HG02571 (cell line): ENCODE measurements around the gene CCS.
A peak's percentile ranks its signal among the peaks of the same experiment; 100 is the strongest.
"Not testable (repeated sequence)": the region's sequence is repeated elsewhere in the genome, so short reads cannot be mapped to it uniquely, and the experiment has no call there.

Experiments
- ATAC-seq: cut with Tn5 transposase; IDR thresholded peaks from one replicate; pipeline ENCODE4 v1.9.1; 2021; ENCODE audit warnings: mild to moderate bottlenecking, moderate library complexity; ENCODE audit not compliant: unreplicated experiment

CCS gene

DNA sequence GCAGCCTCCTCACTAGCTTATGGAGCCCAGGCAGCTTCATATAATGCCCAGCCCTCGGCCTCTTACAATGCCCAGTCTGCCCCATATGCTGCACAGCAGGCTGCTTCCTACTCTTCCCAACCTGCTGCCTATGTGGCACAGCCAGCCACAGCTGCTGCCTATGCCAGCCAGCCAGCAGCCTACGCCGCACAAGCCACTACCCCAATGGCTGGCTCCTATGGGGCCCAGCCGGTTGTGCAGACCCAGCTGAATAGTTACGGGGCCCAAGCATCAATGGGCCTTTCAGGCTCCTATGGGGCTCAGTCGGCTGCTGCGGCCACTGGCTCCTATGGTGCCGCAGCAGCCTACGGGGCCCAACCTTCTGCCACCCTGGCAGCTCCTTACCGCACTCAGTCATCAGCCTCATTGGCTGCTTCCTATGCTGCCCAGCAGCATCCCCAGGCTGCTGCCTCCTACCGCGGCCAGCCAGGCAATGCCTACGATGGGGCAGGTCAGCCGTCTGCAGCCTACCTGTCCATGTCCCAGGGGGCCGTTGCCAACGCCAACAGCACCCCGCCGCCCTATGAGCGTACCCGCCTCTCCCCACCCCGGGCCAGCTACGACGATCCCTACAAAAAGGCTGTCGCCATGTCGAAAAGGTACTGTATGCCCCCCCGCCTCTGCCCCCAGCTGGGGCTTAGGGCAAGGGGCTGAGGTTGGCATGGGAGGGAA is 32.2 kb downstream of the CCS start:
- ATAC-seq = no peak

DNA sequence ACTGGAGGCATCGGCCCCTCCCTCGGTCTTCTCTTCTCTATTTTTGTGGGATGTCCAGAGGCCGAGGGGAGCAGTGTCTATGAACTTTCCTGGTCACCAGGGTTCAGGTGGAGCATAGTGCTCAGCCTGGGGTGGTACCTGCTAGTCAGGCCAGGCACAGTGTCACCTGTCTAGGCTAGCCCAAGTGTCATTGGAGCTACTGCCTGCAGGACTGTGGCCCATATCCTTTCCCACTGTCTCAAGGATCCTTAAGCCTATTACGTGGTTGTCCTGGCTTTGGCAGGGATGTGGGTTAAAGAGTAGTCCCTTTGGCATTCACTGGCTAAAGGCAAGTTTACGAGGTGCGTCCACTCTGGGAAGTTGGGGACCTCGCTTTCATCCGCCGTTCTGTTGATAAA is 32.8 kb downstream of the CCS start:
- no peak for ATAC-seq

DNA sequence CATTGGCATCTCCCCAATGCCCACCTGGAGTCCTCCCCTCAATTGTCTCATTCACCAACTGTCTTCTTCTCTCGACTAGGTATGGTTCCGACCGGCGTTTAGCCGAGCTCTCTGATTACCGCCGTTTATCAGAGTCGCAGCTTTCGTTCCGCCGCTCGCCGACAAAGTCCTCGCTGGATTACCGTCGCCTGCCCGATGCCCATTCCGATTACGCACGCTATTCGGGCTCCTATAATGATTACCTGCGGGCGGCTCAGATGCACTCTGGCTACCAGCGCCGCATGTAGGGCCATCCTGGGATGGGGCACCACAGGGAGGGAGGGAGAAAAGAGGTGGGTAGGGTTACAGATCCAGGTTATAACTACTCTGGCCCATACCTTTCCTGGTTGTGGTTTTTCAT is 33.4 kb downstream of the CCS start:
- no peak for ATAC-seq

DNA sequence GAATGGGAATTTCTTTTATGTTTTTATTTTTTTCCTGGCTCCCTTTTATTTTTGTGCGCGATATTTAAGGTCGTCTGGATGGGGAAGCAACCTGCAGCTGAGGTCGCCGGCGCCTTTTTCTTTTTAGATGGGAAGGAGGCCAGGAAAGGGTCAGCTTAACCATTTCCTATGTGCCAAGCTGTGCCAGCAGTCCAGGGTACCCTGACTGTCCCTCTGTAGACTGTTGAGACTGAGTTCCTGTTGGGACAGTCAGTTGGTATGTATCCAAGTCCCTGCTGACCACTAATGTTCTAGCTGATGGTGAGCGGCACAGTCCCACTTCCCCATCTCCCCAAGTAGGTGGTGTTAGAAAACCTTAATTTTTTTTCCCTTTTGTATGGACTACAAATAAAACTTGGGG is 33.9 kb downstream of the CCS start:
- no peak for ATAC-seq

DNA sequence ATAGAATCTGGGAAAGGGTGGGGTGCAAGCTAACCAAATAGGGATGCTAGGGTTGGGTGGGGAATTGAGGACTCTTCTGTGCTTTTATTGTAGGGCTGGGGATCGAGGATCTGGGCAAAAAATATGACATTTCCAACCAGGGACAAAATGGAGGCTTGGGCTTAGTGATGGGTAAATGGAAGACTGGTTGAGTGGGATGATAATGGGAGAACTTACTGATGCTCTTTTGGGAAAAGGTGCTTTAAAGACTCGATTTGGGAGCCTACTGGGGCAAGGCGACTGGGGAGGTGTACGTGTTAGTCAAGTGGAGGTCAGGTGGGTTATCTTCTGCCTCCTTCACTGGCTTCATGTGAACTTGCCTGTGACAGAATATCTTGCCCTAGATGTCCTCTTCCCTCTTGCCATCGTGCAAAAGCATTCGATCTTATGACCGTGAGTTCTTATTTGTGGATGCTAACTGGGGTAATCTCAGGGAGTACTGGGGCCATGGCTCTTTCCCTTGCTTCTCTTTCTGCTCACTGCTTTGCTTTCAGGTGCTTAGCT is 35.1 kb downstream of the CCS start:
- no peak for ATAC-seq

DNA sequence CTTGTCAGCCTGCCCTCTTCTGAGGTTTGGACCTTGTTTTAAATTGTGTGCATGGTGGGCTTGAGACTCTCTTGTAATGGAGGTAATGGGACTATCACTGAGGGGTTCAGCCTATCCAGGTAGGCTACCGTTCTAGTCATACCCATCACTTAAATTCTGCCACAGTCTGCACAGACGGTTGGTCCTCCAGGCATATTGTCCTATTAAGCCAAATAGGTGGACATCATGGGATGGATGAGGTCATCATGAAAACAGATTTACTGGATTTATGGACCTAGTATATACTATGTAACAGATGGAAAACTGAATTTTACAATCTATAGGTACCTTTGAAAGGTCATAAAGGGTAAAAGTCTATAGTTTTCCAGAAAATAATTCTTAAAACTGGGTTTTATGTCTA is 36.4 kb downstream of the CCS start:
- no peak for ATAC-seq

DNA sequence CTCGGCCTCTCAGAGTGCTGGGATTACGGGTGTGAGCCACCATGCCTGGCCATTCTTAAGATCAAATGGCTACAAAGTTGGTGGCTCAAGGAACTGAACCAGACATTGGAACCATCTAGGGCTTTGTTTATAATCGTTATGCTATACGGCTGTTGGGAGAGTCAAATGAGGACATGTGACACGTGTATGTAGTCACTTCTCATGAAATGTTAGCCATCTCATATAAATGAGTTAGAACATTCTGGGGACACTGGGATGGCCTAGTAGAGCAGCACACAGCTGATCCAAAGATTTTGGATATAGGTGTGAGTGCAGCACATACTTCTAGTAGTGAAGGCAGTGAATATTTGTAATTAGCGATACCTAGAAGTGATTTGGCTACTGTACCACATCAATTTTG is 38.9 kb downstream of the CCS start:
- no peak for ATAC-seq

DNA sequence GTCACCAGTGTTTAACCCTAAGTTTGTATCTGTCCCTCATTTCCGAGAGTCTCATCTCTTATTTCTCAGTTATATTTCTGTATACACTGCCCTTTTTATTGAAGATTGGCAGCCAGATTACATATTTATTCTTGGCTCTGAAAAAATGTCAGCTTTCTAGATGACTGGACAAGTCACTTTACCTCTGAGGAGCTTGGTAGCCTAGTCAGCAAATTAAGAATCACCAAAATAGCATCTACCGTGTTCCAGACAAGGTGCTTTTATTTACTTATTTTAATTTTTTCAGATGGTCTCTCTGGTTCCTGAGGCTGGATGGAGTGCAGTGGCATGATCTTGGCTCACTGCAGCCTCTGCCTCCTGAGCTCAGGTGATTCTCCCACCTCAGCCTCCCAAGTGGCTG is 40.0 kb downstream of the CCS start:
- no peak for ATAC-seq

DNA sequence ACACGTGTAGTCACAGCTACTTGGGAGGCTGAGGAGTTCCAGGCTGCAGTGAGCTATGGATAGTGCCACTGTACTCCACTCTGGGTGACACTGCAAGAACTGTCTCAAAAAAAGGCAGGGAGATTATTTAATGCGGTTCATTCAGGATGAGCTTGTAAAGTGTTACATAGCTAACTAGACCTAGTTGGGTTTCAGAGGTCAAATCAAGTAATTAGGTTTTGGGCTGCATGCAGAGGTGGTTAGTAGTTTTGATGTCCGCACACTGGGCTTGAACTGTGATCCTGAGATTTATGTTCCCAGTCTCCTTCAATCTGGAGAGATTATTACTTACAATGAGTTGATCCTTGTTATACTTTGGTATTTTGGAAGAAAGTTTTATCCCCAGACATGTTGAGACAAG is 43.4 kb downstream of the CCS start:
- ATAC-seq = no peak

DNA sequence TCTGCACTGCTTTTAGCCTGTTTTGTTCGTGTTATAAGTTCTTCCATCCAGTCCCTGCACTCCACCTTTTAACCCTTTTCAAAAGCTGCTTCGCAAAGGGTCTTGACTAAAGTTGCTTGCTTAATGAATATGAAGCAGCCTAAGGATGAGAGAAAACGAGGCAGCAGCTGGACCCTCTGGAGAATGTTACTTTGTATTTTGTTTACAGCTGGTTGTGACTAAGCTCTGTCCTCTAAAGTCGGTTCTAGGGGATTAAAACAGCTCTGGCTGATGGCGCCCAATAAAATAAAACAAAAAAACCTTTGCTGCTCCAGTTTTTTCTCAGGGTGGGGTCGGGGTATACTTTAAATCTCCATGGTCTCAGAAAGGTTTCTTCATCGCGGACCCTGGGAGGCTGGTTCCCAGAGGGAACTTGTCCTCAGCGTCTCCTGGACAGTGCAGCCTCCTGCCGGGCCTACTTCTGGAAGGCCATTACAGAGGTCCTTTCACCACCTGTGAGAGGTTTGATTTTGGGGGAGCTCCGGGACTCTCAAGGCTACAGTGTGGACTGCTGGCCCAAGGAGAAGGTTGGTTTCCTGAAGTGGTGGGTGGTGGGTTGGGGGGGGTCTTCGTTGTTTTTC is 44.7 kb downstream of the CCS start:
- ATAC-seq = no peak

DNA sequence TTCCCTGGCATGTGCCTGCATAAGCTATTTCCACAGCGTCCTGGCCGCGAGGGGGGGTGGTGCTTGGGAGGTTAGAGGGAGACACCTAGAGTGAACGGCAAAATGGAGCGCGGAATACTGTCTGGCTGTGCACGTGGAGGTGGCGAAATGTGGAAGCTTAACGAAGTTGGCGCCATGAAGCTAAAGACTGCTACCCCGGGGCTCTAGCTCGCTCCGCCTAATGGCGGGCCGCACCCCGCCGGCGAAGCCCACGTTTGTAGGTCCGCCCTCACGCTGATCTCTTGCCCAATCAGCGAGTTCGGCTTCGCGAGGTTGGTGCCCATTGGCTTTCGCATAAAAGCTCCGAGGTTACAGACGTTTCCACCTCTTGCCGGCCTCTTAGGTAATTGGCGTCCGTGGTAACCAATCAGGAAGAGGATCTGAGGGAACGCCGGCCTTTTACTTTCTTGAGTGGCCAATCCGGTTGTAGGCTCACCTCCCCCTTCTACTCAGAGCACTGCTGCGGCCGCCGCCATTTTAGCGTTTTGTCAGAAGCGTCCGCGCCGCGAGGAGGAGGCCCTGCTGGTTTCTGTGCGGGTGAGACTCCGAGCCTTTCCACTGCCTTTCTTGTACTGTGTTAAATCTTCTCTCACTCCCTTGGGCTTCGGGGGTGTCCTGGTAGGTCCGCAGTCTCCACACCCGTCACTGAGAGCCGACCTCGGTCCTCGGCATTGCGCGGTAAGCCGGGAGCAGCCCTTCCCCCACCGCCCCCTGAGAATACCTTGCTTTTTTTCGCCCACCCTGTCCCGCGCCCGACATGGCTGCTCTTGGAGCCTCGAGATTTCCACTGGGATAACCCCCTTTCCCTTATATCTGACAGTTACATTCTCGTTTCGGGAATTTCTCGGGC is 45.4 kb downstream of the CCS start, which contains the start of gene RBM4:
Gene RBM4 (plus strand): TSS at position 527 of the 889 bp plus-strand sequence. CDS start 1,009 bp downstream, outside the sequence.
- ATAC-seq = peak; percentile 94

DNA sequence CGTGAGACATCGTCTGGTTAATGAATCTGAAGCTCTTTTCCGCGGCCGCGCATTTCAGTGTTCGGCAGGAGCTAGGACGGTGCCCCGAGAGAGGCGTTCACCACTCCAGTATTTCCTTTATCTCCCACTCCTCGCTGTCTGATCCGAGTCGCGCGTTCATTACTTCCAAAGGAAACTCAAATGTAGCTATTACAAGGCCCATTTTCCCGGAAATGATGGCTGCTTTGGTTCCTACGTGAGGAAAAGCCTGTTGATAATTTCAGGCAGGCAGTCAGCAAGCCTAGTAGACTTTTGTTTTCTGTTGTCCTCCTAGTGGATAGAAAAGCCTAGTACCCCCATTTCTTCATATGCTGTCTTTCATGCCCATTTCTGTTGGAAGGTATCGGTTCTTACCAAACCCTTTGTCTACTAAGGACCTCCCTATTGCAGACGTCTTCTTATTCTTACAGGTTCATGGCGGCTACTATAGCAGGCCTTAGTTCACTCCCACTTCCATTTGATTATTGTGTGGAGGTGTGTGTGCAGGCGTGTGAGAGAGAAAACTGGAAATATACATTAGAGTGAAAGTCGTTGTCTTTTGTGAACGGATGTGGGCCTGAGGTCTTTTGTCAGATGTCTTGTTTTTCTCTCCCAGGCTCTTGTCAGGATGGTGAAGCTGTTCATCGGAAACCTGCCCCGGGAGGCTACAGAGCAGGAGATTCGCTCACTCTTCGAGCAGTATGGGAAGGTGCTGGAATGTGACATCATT is 46.3 kb downstream of the CCS start:
- ATAC-seq = no peak

DNA sequence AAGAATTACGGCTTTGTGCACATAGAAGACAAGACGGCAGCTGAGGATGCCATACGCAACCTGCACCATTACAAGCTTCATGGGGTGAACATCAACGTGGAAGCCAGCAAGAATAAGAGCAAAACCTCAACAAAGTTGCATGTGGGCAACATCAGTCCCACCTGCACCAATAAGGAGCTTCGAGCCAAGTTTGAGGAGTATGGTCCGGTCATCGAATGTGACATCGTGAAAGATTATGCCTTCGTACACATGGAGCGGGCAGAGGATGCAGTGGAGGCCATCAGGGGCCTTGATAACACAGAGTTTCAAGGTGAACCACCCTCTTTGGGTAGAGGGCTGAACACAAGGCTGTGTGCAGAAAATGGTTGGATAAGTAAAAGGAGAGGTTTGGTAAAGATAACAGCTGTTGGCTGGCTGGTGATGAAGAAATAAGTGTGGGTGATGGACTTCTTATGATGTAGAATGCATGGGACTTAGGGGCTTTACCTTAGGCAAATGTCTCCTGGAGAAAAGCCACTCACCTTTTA is 46.9 kb downstream of the CCS start:
- not testable (repeated sequence) for ATAC-seq

DNA sequence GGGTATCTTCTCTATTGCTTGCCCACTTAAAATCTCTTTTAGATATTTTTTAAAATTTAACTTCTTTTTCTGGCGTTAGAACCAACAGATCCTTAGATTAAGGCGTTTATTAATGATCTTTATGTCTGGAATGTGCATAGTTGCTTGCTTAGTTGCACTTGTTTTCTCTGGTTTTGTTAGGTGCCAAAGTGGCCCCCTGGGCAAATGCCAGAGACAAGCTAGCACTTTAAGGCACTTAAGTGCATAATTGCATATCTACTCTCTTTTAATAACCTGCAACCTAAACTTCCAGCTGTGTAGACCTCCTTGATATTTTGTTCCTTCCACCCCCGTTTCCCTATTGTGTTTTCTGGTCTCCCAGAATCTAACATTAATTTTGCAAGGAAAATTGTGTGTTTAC is 48.8 kb downstream of the CCS start:
- ATAC-seq = no peak

DNA sequence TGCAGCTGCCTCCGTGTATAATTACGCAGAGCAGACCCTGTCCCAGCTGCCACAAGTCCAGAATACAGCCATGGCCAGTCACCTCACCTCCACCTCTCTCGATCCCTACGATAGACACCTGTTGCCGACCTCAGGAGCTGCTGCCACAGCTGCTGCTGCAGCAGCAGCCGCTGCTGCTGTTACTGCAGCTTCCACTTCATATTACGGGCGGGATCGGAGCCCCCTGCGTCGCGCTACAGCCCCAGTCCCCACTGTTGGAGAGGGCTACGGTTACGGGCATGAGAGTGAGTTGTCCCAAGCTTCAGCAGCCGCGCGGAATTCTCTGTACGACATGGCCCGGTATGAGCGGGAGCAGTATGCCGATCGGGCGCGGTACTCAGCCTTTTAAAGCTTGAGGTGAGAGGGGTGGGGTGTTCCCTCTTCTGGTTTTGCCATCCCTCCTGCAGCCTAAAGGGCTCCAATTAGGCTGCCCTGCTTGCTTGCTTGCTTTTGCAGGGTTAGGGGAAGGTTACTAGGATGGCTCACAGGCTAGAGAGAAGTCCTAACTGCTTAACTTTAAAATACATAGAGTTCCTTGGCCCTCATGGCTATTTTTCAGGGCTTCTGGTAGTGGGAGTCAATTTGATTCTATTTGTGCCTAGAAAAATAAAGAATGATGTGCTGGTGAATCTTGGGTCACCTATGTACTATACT is 50.9 kb downstream of the CCS start:
- ATAC-seq = no peak

DNA sequence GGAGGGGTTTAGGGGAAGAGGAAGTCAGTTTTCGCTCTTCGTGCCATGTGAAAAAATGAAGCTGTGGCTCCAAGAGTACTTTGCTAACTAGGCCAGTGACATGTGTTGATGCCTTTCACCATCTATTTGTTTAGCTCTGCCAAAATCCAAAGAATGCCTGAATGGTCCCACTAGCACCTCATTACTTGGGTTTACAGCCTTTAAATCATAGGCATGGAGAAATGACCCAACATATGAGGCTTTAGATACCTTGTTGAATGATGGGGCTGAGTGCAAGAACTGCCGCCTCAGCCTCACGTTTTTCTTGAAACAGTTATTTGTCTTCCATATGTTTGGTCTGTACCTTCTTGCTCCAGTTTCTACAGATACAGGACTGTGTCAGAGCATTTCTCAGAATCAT is 53.8 kb downstream of the CCS start:
- ATAC-seq = no peak

DNA sequence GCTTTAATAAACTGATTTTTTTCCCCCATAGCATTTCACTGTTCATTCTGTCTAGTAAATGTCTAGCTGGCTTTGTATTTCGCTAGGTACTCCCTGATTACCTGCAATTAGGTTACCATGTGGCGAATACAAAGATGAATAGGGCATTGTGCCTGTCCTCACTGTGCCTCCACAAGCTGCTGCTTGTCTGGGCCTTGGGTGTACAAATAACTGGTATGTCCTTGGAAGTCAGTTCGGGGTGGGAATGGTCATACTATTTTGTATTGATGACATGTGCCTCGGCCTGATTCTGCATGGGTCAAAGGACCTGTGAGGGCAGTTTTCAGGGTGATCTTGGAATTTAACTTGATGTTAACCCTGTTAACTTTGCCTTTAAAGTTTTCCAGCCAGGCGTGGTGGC is 56.9 kb downstream of the CCS start:
- no peak for ATAC-seq

DNA sequence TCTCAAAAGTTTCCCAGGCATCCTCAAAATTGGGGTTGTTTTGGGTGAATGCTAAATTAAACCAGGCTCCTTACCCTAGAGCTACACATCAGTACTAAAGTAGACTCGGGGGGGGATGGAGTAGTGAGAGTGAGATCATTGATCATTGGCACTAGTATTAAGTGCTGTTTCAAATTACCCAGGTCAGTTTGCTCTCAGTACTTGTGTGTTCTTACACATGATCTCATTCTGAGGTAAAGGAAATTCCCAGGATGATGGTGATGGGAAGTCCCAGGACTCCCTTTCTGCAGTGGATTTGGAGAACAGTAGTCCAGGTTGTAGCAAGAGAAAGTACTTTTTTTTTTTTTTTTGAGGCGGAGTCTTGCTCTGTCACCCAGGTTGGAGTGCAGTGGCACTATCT is 58.0 kb downstream of the CCS start:
- ATAC-seq = no peak

DNA sequence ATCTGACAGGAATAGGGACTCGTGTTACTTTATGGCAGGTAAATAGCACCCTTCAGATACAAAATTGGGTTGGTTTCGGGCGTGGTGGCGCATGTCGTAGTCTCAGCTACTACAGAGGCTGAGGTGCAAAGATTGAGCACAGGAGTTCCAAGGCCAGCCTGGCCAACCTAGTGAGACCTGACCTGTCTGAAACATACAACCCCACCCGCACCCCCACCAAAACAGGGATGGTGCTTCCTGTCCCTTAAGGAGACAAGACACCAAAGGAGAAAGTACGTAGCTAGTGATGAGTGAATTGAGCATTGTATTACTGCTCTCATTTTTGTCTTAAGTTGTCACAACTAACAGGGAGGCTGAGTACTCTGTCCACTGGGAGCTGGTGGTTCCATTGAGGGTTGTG is 59.7 kb downstream of the CCS start:
- ATAC-seq = no peak

DNA sequence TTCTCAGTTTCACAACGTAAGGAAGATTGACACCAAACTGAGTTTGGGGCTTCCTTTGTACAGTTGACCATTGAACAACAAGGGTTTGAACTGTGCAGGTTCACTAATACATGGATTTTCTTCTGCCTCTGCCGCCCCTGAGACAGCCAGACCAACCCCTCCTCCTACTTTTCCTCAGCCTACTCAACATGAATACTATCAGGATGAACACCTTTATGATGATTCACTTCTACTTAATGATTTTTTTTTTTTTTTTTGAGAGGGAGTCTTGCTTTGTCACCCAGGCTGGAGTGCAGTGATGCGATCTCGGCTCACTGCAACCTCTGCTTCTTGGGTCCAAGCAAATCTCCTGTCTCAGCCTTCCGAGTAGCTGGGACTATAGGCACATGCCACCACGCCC is 60.1 kb downstream of the CCS start:
- ATAC-seq = no peak
